GM19455 (cell line): ENCODE measurements around the gene GPHN.
"Not testable (repeated sequence)": the region's sequence is repeated elsewhere in the genome, so short reads cannot be mapped to it uniquely, and the experiment has no call there.

ENCODE experiments used
- ATAC-seq: cut with Tn5 transposase; IDR thresholded peaks from one replicate; pipeline ENCODE4 v1.9.1; 2021; ENCODE audit not compliant: unreplicated experiment

Gene GPHN

DNA sequence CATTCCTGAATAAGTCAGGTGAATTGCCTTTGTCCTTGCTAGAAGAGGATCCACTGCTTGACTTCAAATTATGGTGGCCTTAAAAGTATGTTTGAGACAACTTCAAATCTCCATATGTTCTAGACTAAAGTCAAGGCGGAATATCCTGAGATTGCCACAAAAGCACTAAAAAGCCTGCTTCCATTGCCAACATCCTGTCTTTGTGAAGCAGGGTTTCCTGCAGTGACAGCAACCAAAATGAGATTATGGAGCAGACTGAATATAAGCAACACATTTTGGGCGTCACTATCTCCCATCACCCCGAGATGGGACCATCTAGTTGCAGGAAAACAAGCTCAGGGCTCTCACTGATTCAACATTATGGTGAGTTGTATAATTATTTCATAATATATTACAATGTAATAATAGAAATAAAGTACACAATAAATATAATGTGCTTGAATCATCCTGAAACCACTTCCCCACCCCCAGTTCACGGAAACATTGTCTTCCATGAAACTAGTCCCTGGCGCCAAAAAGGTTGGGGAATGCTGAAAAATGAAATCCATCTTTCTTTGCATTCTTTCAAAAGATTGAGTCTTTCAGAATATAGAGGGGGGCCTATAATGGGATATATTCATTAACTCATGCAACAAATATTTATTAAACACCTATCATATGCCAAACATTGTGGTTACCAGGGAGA, 143.7 kb downstream of the GPHN start:
- no peak for ATAC-seq

GRCh38 chr14:66652525-66653106, 144.7 kb downstream of the GPHN start:
- no peak for ATAC-seq

GRCh38 chr14:66657780-66658179, 149.8 kb downstream of the GPHN start:
- ATAC-seq = no peak

DNA sequence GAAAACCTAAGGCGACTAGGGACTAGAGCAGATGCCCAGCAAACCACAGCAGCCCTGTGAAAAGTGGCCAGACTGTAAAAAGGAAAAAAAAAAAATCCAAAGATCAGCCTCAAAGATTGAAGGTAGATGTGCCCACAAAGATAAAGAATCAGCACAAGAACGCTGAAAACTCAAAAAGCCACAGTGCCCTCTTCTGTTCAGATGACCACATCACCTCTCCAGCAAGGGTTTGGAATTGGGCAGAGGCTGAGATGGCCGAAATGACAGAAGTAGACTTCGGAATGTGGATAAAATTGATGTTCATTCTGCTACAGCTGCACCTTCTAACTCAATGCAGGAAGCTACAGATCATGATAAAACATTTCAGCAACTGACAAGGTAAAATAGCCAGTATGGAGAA, 154.4 kb downstream of the GPHN start:
- no peak for ATAC-seq

- ATAC-seq = no peak
Observed at GRCh38 chr14:66677780-66678179, 169.8 kb downstream of the GPHN start.

DNA sequence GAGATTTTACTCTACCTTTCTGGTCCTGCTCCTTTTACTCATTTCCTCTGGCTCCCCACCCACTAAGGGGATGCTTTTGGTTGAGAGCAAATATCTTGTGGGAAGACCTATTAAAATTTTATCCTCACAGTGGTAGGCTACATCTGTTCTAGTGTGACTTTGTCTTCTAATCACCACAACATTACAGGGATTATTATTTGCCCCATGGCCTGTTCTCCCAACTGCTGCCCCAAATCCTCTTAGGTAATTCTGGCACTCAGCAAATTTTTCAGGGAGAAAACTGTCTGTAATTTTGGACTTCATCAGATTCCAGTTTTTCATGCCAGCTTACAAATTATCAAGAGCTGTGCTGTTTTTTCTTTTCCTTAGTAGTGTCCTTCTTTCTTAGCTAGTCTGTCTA, 172.3 kb downstream of the GPHN start:
- ATAC-seq = no peak

DNA sequence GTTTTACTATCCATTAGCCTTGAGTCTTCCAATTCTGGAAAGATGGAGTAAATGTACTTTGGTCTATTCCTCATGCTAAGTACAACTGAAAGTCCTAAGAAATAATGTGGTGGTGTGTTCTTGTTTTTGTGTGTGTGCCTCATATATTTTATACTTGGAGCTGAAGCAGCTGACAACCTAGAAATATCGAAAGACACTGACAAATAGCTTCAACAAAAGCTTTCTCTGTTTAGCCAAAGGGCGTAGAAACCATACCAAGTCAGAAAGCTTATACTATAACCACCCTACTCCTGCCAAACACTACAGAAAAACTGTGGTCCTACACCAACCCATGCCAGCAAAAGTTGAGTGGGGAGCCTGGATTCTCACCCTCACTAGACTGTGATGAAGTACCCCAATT, 188.4 kb downstream of the GPHN start:
- no peak for ATAC-seq

- ATAC-seq = no peak
Observed at GRCh38 chr14:66698503-66698902, 190.6 kb downstream of the GPHN start.

- ATAC-seq = no peak
Observed at GRCh38 chr14:66701813-66702212, 193.9 kb downstream of the GPHN start.

GRCh38 chr14:66708267-66708666, 200.3 kb downstream of the GPHN start:
- ATAC-seq = no peak

DNA sequence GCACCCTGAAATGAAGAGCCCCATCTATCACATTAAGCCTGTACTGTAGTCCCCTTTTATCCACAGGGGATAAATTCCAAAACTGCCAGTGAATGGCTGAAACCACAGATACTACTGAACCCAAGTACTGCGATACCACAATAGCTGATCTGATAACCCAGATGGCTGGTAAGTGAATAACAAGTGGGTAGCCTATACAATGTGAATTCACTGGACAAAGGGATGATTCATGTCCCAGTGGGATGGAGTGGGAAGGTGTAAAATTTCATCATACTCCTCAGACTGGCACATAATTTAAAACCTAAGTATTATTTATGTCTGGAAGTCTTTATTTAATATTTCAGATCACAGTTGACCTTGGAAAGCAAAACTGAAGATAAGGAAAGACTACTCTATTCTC, 201.3 kb downstream of the GPHN start:
- no peak for ATAC-seq

- not testable (repeated sequence) for ATAC-seq
Observed at GRCh38 chr14:66714291-66714690, 206.3 kb downstream of the GPHN start.

DNA sequence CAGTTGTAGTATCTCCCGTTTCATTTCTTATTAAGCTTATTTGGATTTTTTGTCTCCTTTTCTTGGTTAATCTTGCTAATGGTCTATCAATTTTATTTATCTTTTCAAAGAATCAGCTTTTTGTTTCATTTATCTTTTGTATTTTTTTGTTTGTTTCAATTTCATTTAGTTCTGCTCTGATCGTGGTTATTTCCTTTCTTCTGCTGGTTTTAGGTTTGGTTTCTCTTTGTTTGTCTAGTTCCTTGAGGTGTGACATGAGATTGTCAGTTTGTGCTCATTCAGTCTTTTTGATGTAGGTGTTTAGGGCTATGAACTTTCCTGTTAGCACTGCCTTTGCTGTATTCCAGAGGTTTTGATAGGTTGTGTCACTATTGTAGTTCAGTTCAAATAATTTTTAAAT, 207.4 kb downstream of the GPHN start:
- not testable (repeated sequence) for ATAC-seq

GRCh38 chr14:66716227-66716626, 208.3 kb downstream of the GPHN start:
- ATAC-seq = no peak

- no peak for ATAC-seq
Observed at GRCh38 chr14:66717561-66718140, 209.7 kb downstream of the GPHN start.

DNA sequence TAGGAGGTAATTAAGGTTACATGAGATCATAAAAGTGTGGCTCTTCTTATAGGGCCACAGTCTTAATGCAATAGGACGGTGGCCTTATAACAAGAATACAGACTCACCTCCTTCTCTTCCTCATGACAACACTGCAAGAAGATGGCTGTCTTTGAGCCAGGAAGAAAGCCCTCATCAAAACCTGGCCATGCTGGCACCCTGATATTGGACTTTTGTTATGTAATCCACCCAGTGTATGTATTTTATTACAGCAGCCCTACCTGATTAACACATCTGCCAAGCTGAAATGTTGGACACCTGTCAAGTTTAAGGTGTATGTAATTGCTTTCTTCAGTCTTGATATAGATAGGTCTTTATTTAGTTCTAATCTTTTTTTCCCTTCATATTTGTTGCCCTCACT, 217.0 kb downstream of the GPHN start:
- ATAC-seq = no peak

DNA sequence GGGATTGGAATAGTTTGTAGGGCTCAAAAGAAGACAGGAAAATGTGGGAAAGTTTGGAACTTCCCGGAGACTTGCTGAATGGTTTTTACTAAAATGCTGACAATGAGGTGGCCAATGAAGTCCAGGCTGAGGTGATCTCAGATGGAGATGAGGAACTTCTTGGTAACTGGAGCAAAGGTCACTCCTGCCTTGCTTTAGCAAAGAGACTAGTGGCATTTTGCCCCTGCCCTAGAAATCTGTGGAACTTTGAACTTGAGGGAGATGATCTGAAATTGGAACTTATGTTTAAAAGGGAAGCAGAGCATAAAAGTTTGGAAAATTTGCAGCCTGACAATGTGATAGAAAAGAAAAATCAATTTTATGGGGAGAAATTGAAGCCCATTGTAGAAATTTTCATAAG, 223.4 kb downstream of the GPHN start:
- not testable (repeated sequence) for ATAC-seq

DNA sequence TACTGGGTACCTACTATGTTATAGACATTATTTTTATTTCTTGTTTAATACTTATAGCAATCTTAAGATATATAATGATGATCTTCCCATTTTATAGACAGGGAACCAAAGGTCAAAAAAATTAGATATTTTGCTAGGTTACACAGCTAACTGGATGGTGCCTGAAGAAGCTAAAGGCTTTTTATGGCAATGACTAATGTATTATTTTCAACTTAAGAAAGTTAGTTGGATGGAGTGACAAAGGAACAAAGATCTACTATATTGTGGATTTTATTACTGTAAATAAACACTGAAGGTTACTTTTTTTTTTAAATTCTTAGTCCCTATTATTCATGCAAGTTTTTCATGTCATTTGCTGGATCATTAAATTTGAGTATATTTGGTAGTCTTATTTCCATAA, 227.9 kb downstream of the GPHN start:
- no peak for ATAC-seq

- ATAC-seq = no peak
Observed at GRCh38 chr14:66739826-66740225, 231.9 kb downstream of the GPHN start.

DNA sequence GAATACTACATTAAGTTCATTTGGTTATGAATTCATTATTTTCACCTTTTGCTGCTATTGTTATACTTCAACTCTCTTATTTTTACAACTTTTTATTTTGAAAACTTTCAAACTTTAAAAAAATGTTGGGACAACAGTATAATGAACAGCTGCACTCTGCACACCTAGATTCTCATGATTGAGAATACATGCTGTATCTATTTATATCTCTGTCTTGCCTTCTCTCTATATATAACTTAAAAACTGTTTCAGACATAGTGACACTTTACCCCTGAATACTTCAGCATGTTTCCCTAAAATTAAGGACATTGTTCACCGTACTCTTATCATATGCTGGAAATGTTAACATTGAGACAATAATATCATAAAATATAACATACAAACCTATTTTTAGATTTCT, 237.1 kb downstream of the GPHN start:
- ATAC-seq = no peak

- ATAC-seq = no peak
Observed at GRCh38 chr14:66746316-66747006, 238.5 kb downstream of the GPHN start.

GRCh38 chr14:66752109-66752508, 244.2 kb downstream of the GPHN start:
- ATAC-seq = no peak
